ENCODE results near the gene GDF3.

GDF3 gene

GRCh38 chr12:7716381-7716780, 20.8 kb upstream of the GDF3 start:
- Histone ChIP-seq H3K4me3 (ENCODE audit: insufficient read length, low read depth) (no peak overlapping the region), H3K9ac (ENCODE audit: insufficient read length, low read depth) (no peak overlapping the region), H3K9me3 (ENCODE audit: insufficient read depth, low read length) (no peaks in the 10 kb centered on the region), H3K27me3 (ENCODE audit: insufficient read depth, insufficient read length) (no peaks in the 10 kb centered on the region), H3K4me1 (ENCODE audit: insufficient read depth, insufficient read length) (peaks cover 8% of the 10 kb centered on the region), H3K36me3 (ENCODE audit: insufficient read depth, insufficient read length, low read length) (no peaks in the 10 kb centered on the region)
- TF ChIP-seq ZNF274 (IDR thresholded peaks at IDR 0.05; ENCODE audit: low read depth, low read length) (no peak), YY1 (IDR thresholded peaks at IDR 0.05; ENCODE audit: insufficient read depth, insufficient read length) (no peak), SUZ12 (IDR thresholded peaks at IDR 0.05; ENCODE audit: extremely low read depth, insufficient read depth, insufficient read length) (no peak)
- DNase-seq (ENCODE audit: low read depth, low spot score), result peak; percentile 79

DNA sequence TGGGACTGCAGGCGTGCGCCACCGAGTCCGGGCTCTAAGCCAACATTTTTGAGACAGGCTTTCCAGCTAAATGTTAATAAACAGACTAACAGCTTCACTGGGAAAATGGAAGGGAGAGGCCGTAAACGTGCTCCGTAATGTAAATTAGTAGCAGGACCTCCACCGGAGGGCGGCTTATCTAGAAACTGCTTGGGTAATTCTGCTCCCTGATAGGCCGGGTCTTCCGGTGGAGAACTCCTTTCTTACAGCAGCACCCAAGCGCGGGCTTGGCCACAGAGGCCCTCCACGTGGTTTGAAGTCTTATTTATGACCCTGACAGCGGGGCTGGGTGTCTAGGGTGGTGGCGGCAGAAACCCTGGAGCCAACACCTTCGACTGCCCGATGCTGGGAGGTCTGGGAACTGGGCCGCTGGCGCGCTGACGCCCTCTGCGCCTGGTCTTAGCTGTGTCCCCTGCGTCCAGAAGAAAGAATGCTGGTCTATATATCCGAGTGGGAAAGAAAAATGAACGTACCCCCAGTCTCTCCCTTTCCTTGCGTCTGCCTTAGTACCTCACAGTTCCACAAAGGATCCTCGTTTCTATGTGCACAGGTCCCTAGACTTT, 17.4 kb upstream of the GDF3 start:
- Histone ChIP-seq H3K4me3 (ENCODE audit: insufficient read length, low read depth) (no peak overlapping the region), H3K9ac (ENCODE audit: insufficient read length, low read depth) (no peak overlapping the region), H3K9me3 (ENCODE audit: insufficient read depth, low read length) (no peaks in the 10 kb centered on the region), H3K27me3 (ENCODE audit: insufficient read depth, insufficient read length) (no peaks in the 10 kb centered on the region), H3K36me3 (ENCODE audit: insufficient read depth, insufficient read length, low read length) (no peaks in the 10 kb centered on the region), H3K4me1 (ENCODE audit: insufficient read depth, insufficient read length) (peaks cover 7% of the 10 kb centered on the region)
- DNase-seq (ENCODE audit: low read depth, low spot score), result no peak
- TF ChIP-seq SUZ12 (IDR thresholded peaks at IDR 0.05; ENCODE audit: extremely low read depth, insufficient read depth, insufficient read length) (no peak), YY1 (IDR thresholded peaks at IDR 0.05; ENCODE audit: insufficient read depth, insufficient read length) (no peak), ZNF274 (IDR thresholded peaks at IDR 0.05; ENCODE audit: low read depth, low read length) (no peak)

- H3K36me3 ChIP-seq (ENCODE audit: insufficient read depth, insufficient read length, low read length), result no peaks in the 10 kb centered on the region
- H3K9me3 ChIP-seq (ENCODE audit: insufficient read depth, low read length), result no peaks in the 10 kb centered on the region
- no peak within 1 kb of the TSS for H3K9ac ChIP-seq (ENCODE audit: insufficient read length, low read depth)
- H3K4me3 ChIP-seq (ENCODE audit: insufficient read length, low read depth), result no peak within 1 kb of the TSS
- peaks cover 7% of the 10 kb centered on the region for H3K4me1 ChIP-seq (ENCODE audit: insufficient read depth, insufficient read length)
- TF ChIP-seq SUZ12 (IDR thresholded peaks at IDR 0.05; ENCODE audit: extremely low read depth, insufficient read depth, insufficient read length), result no peak
- no peak for TF ChIP-seq YY1 (IDR thresholded peaks at IDR 0.05; ENCODE audit: insufficient read depth, insufficient read length)
- TF ChIP-seq ZNF274 (IDR thresholded peaks at IDR 0.05; ENCODE audit: low read depth, low read length), result no peak
- H3K27me3 ChIP-seq (ENCODE audit: insufficient read depth, insufficient read length), result no peaks in the 10 kb centered on the region
- no peak for DNase-seq (ENCODE audit: low read depth, low spot score)
Observed at GRCh38 chr12:7711133-7711532, 15.6 kb upstream of the GDF3 start, which contains the start of gene DPPA3. DPPA3 (plus strand) TSS chr12:7711433; CDS start chr12:7711571, 138 bp downstream.

DNA sequence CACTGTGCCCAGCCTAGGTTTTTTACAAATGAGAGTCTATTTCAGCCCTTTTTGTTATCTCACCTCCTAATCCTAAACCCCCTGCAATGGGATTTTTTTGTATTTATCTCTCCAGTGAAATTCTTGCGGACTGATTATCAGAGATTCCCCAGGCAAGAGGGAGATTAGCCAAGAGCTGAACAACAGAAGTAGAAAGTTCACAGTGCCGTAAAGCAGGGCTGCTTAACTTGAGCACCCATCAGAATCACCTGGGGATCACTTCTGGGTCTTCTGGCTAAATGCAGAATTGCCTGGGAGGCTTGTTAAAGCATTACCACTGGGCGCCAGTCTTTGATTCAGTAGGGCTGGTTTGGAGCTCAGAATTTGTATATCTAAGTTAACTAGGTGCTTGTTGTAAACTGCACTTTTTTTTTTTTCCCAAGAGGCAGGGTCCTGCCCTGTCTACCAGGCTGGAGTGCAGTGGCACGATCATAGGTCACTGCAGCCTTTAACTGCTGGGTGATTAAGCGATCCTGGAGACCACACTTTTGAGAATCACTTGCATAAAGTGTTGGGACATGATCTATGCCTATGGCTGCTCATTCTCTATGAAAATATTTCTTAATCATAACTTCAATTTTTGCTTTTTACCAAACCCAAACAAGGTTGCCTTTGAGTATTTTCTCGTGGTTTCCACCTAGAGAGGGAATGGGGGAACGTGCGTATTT, 14.5 kb upstream of the GDF3 start:
- Histone ChIP-seq H3K9me3 (ENCODE audit: insufficient read depth, low read length) (no peaks in the 10 kb centered on the region), H3K4me3 (ENCODE audit: insufficient read length, low read depth) (no peak overlapping the region), H3K4me1 (ENCODE audit: insufficient read depth, insufficient read length) (peaks cover 8% of the 10 kb centered on the region), H3K27me3 (ENCODE audit: insufficient read depth, insufficient read length) (no peaks in the 10 kb centered on the region), H3K36me3 (ENCODE audit: insufficient read depth, insufficient read length, low read length) (no peaks in the 10 kb centered on the region), H3K9ac (ENCODE audit: insufficient read length, low read depth) (no peak overlapping the region)
- no peak for DNase-seq (ENCODE audit: low read depth, low spot score)
- no peak for TF ChIP-seq SUZ12 (IDR thresholded peaks at IDR 0.05; ENCODE audit: extremely low read depth, insufficient read depth, insufficient read length)
- no peak for TF ChIP-seq YY1 (IDR thresholded peaks at IDR 0.05; ENCODE audit: insufficient read depth, insufficient read length)
- no peak for TF ChIP-seq ZNF274 (IDR thresholded peaks at IDR 0.05; ENCODE audit: low read depth, low read length)

GRCh38 chr12:7705846-7706245, 10.3 kb upstream of the GDF3 start:
- no peak overlapping the region for H3K4me3 ChIP-seq (ENCODE audit: insufficient read length, low read depth)
- no peaks in the 10 kb centered on the region for H3K36me3 ChIP-seq (ENCODE audit: insufficient read depth, insufficient read length, low read length)
- TF ChIP-seq YY1 (IDR thresholded peaks at IDR 0.05; ENCODE audit: insufficient read depth, insufficient read length), result no peak
- no peak for TF ChIP-seq SUZ12 (IDR thresholded peaks at IDR 0.05; ENCODE audit: extremely low read depth, insufficient read depth, insufficient read length)
- no peaks in the 10 kb centered on the region for H3K27me3 ChIP-seq (ENCODE audit: insufficient read depth, insufficient read length)
- peaks cover 5% of the 10 kb centered on the region for H3K4me1 ChIP-seq (ENCODE audit: insufficient read depth, insufficient read length)
- DNase-seq (ENCODE audit: low read depth, low spot score), result no peak
- H3K9ac ChIP-seq (ENCODE audit: insufficient read length, low read depth), result no peak overlapping the region
- H3K9me3 ChIP-seq (ENCODE audit: insufficient read depth, low read length), result no peaks in the 10 kb centered on the region

- Histone ChIP-seq H3K4me1 (ENCODE audit: insufficient read depth, insufficient read length) (peaks cover 3% of the 10 kb centered on the region), H3K9me3 (ENCODE audit: insufficient read depth, low read length) (no peaks in the 10 kb centered on the region), H3K27me3 (ENCODE audit: insufficient read depth, insufficient read length) (no peaks in the 10 kb centered on the region), H3K4me3 (ENCODE audit: insufficient read length, low read depth) (no peak overlapping the region), H3K9ac (ENCODE audit: insufficient read length, low read depth) (peak overlapping the region; percentile 37), H3K36me3 (ENCODE audit: insufficient read depth, insufficient read length, low read length) (peaks cover 3% of the 10 kb centered on the region)
- DNase-seq (ENCODE audit: low read depth, low spot score), result no peak
- TF ChIP-seq YY1 (IDR thresholded peaks at IDR 0.05; ENCODE audit: insufficient read depth, insufficient read length), result no peak
- TF ChIP-seq ZNF274 (IDR thresholded peaks at IDR 0.05; ENCODE audit: low read depth, low read length), result no peak
- no peak for TF ChIP-seq SUZ12 (IDR thresholded peaks at IDR 0.05; ENCODE audit: extremely low read depth, insufficient read depth, insufficient read length)
Observed at GRCh38 chr12:7695237-7695560, 376 bp downstream of the GDF3 start.

DNA sequence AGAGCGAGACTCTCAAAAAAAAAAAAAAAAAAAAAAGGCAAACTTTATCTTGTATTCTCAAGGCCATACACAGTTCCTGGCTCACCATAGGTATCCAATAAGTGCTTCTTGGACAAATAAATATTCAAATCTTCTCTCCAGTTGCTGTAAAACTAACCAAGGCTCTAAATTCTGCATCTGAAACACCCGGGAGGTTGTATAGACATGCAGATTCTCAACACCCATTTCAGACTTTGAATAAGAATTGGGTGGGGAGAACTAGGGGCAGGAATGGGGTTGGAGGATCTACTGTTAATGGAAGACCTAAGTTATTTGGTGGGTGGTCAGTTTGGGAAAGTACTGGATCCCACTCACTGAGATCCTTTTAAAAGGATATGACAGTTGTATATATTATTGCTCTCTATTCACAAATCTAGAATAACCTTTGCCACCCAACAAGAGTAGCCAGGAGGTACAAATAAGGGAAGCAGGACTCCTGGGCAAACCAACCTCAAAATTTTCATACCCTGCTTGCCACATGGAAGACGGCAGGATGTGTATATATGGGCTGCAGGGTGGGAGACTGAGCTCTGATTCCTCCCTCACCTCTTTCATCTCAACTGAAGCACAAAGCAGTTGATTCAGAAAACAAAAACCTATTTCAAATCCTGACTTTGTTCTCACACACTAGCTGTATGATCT, 879 bp downstream of the GDF3 start:
- peak overlapping the region; percentile 37 for H3K9ac ChIP-seq (ENCODE audit: insufficient read length, low read depth)
- no peak for TF ChIP-seq ZNF274 (IDR thresholded peaks at IDR 0.05; ENCODE audit: low read depth, low read length)
- no peak for TF ChIP-seq SUZ12 (IDR thresholded peaks at IDR 0.05; ENCODE audit: extremely low read depth, insufficient read depth, insufficient read length)
- no peak for TF ChIP-seq YY1 (IDR thresholded peaks at IDR 0.05; ENCODE audit: insufficient read depth, insufficient read length)
- H3K9me3 ChIP-seq (ENCODE audit: insufficient read depth, low read length), result no peaks in the 10 kb centered on the region
- no peaks in the 10 kb centered on the region for H3K27me3 ChIP-seq (ENCODE audit: insufficient read depth, insufficient read length)
- DNase-seq (ENCODE audit: low read depth, low spot score), result peak; percentile 99
- H3K36me3 ChIP-seq (ENCODE audit: insufficient read depth, insufficient read length, low read length), result peaks cover 8% of the 10 kb centered on the region
- no peak overlapping the region for H3K4me3 ChIP-seq (ENCODE audit: insufficient read length, low read depth)
- H3K4me1 ChIP-seq (ENCODE audit: insufficient read depth, insufficient read length), result peaks cover 3% of the 10 kb centered on the region
